Endothelial cell of umbilical vein (primary cell): ENCODE data around the gene CCT5.

ENCODE experiments used
- CTCF ChIP-seq, 2 donors: IDR thresholded peaks; 1 replicate in 1 of 2; 2 replicates in 1 of 2; pipeline ENCODE4 v1.5.1; 2011; ENCODE audit warnings: low read length in 2 of 2, mild to moderate bottlenecking in 2 of 2, moderate library complexity in 2 of 2, control low read depth in 1 of 2, inconsistent platforms in 1 of 2, low read depth in 1 of 2; ENCODE audit not compliant: insufficient read depth in 1 of 2; ENCODE audit errors: extremely low read depth in 1 of 2
- EZH2 ChIP-seq: IDR thresholded peaks from 2 replicates; pipeline ENCODE4 v1.6.1; 2012; ENCODE audit warnings: borderline replicate concordance, low read depth, mild to moderate bottlenecking, moderate library complexity, low read length, inconsistent platforms; ENCODE audit not compliant: severe bottlenecking
- POLR2A ChIP-seq: IDR thresholded peaks from 2 replicates; pipeline ENCODE4 v1.6.1; 2012; ENCODE audit warnings: low read depth, mild to moderate bottlenecking, control low read depth, low read length

GRCh38 chr5:10228288-10228687, 21.8 kb upstream of the CCT5 start:
- TF ChIP-seq CTCF (IDR thresholded peaks at IDR 0.05; ENCODE audit: extremely low read depth in 1 of 2, insufficient read depth in 1 of 2, low read depth in 1 of 2, low read length in 2 of 2) (no peak), EZH2 (no peak), POLR2A (no peak)
